OCI-LY1 (cell line): ENCODE results near the gene MEI1.

Experiments
- EZH2 ChIP-seq: fragments of 200-600 bp; sonication (generic), shearing (Covaris generic); IDR thresholded peaks from 2 replicates; pipeline ENCODE4 v1.8.0; 2017; ENCODE audit warnings: borderline replicate concordance, mixed run types, mild to moderate bottlenecking, antibody characterized with exemption, low read length, moderate library complexity, mixed read lengths
- TF ChIP-seq, protein P1 (sequence below): fragments of 200-600 bp; sonication (generic), shearing (Covaris generic); IDR thresholded peaks from 2 replicates; pipeline ENCODE4 v1.5.1; 2017; ENCODE audit warnings: mild to moderate bottlenecking, antibody characterized with exemption, low read length, moderate library complexity, mixed read lengths

DNA sequence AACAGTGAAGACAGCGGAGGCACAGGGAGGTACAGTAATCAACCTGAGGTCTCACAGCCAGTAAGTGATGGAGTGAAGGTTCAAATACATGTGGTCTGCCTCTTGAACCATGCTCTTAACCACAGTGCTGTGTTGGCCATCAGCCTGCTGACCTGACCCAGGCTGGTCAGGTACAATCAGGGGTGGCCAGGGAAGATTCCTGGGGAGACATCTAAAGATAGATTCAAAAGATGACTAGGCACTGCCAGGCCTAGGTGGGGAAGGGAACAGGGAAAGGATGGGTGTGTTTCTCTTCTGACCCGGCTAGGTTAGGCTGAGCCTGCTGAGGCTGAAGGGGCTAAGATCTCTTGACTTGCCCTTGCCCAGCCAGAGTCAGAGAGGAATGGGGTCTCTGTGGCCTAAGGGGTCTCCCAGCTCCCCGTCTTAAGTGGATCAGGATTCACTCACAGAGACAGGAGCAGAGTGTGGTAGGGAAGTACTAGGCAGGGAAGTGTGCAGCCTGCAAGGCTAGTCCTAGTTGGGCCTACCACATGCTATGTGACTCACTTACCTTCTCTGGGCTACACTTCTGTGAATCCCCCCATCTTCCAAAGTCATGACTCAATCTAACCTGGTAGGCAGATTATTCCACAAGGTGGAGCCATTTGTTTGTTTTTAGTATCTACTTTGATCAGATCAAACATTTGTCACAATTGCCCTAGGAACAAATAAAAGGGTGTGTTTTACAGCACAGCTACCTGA lies 123.2 kb downstream of the MEI1 start:
- TF ChIP-seq, protein P1, sequence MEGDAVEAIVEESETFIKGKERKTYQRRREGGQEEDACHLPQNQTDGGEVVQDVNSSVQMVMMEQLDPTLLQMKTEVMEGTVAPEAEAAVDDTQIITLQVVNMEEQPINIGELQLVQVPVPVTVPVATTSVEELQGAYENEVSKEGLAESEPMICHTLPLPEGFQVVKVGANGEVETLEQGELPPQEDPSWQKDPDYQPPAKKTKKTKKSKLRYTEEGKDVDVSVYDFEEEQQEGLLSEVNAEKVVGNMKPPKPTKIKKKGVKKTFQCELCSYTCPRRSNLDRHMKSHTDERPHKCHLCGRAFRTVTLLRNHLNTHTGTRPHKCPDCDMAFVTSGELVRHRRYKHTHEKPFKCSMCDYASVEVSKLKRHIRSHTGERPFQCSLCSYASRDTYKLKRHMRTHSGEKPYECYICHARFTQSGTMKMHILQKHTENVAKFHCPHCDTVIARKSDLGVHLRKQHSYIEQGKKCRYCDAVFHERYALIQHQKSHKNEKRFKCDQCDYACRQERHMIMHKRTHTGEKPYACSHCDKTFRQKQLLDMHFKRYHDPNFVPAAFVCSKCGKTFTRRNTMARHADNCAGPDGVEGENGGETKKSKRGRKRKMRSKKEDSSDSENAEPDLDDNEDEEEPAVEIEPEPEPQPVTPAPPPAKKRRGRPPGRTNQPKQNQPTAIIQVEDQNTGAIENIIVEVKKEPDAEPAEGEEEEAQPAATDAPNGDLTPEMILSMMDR, result peak; percentile 71
- TF ChIP-seq EZH2, result no peak
